Right lobe of liver (tissue), 6 donors: ENCODE measurements around the gene ELMO1. TPM values are rescaled to one million over a fixed set of nuclear protein-coding genes. Genes with fewer than 3 reads are reported as not detected.

ENCODE experiments used
- ATAC-seq, 4 donors: fragments of 200-7000 bp; cut with Tn5 transposase; one replicate each; pipeline ENCODE4 v1.9.1; 2020; ENCODE audit warnings: mild to moderate bottlenecking in 4 of 4, moderate library complexity in 4 of 4
- DNase-seq, 3 donors: peaks; one replicate each; pipeline ENCODE4 v3.0.0-alpha.2; 2020
- H3K27ac ChIP-seq, 3 donors: fragments of 200-600 bp; one replicate each; pipeline ENCODE4 v1.8.0; 2022
- H3K27me3 ChIP-seq, 2 donors: fragments of 200-600 bp; one replicate each; pipeline ENCODE4 v1.8.0; 2022
- H3K36me3 ChIP-seq, 4 donors: fragments of 200-600 bp; sonication (generic) in 1 of 4; one replicate each; pipeline versions ENCODE4 v1.5.1 to v1.8.0; 2017 to 2022; ENCODE audit warnings: control low read depth in 1 of 4
- H3K4me1 ChIP-seq, 4 donors: fragments of 200-600 bp; sonication (generic) in 1 of 4; one replicate each; pipeline versions ENCODE4 v1.5.1 to v1.8.0; 2017 to 2022; ENCODE audit warnings: control low read depth in 1 of 4
- H3K4me3 ChIP-seq, 3 donors: fragments of 200-600 bp; one replicate each; pipeline ENCODE4 v1.8.0; 2022
- H3K9me3 ChIP-seq, 4 donors: fragments of 200-600 bp; sonication (generic) in 1 of 4; one replicate each; pipeline versions ENCODE4 v1.5.1 to v1.8.0; 2017 to 2022; ENCODE audit warnings: control low read depth in 1 of 4
- POLR2A ChIP-seq: fragments of 450-650 bp; IDR thresholded peaks from one replicate; pipeline ENCODE4 v1.6.1; 2017; ENCODE audit warnings: antibody characterized with exemption, mild to moderate bottlenecking
- WGBS: methylation state at CpG from one replicate; pipeline ENCODE4 v1.1.6; 2018; ENCODE audit warnings: low coverage, low lambda C conversion rate; ENCODE audit not compliant: insufficient coverage; ENCODE audit errors: missing lambda C conversion rate; 5-methylcytosine and 5-hydroxymethylcytosine counted together
- intact Hi-C, 2 donors: fragments of 100-400 bp; cut with DNase I; formaldehyde crosslinking; loops; one replicate each; pipeline versions ENCODE4 v1.11.2 to v1.14.1; 2022
- total RNA-seq, 6 experiments: library from RNA; depleted of rRNA in 2 of 6; stranded (reverse); fragments of >200 nt in 2 of 6; fragmentation: NEBNext Ultra II Directional in 3 of 6; extraction: Animal tissue kit (Norgen Biotek cat#: 25700) in 3 of 6; gene quantifications; one replicate each; pipeline versions ENCODE4 v1.1.0 to v1.2.4, GENCODE V29; 2016 to 2023
- TF ChIP-seq, protein P1 (sequence below), 4 donors: fragments of 200-600 bp in 3 of 4; fragments of 450-650 bp in 1 of 4; IDR thresholded peaks; one replicate each; pipeline versions ENCODE4 v1.5.1 to v1.8.0; 2016 to 2022; ENCODE audit warnings: antibody characterized with exemption in 4 of 4, mild to moderate bottlenecking in 2 of 4
- donor health status: DM: no; HTN: yes; CAD: no.
- donor health status: DM: no; HTN: no; CAD: no.
- donor health status: DM: no; HTN: no; CAD: no.
- donor health status: DM: no; HTN: yes; CAD: no.
- donor health status: DM: no; HTN: yes; CAD: no.

Gene ELMO1
- total RNA-seq, 6 experiments from 2014 or later: 18.4 to 55.4 (median 25.1) TPM

DNA sequence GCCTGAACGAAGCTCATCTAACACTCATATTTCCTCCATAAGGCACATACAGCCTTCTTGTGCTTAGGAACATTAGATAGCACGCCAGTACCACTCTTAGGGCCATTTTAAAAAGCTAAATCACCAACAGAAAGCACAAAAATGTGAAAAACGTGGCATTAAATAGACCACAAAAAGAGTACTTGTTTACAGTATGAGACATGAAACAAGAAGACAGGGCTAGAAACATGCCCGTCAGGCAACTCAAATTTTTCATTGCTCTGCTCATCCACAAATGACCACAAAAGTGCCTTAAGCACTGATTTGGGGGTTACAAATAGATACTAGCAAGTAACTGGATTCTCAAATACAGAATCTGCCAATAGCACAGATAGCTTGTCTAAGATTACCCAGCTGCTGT, 67.8 kb downstream of the ELMO1 start:
- no peak overlapping the region for H3K27ac ChIP-seq
- TF ChIP-seq POLR2A: no peak
- TF ChIP-seq, protein P1, sequence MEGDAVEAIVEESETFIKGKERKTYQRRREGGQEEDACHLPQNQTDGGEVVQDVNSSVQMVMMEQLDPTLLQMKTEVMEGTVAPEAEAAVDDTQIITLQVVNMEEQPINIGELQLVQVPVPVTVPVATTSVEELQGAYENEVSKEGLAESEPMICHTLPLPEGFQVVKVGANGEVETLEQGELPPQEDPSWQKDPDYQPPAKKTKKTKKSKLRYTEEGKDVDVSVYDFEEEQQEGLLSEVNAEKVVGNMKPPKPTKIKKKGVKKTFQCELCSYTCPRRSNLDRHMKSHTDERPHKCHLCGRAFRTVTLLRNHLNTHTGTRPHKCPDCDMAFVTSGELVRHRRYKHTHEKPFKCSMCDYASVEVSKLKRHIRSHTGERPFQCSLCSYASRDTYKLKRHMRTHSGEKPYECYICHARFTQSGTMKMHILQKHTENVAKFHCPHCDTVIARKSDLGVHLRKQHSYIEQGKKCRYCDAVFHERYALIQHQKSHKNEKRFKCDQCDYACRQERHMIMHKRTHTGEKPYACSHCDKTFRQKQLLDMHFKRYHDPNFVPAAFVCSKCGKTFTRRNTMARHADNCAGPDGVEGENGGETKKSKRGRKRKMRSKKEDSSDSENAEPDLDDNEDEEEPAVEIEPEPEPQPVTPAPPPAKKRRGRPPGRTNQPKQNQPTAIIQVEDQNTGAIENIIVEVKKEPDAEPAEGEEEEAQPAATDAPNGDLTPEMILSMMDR (IDR thresholded peaks at IDR 0.05): no peak
- H3K36me3 ChIP-seq: no peaks in the 10 kb centered on the region
- H3K27me3 ChIP-seq: no peaks in the 10 kb centered on the region
- DNase-seq: no peak
- ATAC-seq: no peak
- intact Hi-C loops: no loop called here
- no peak overlapping the region for H3K4me3 ChIP-seq
- peaks cover 0 to 4% (median 0%) of the 10 kb centered on the region in 4 donors for H3K4me1 ChIP-seq
- WGBS: 92% methylated on average over 4 of the region's 4 CpGs
- no peaks in the 10 kb centered on the region for H3K9me3 ChIP-seq

DNA sequence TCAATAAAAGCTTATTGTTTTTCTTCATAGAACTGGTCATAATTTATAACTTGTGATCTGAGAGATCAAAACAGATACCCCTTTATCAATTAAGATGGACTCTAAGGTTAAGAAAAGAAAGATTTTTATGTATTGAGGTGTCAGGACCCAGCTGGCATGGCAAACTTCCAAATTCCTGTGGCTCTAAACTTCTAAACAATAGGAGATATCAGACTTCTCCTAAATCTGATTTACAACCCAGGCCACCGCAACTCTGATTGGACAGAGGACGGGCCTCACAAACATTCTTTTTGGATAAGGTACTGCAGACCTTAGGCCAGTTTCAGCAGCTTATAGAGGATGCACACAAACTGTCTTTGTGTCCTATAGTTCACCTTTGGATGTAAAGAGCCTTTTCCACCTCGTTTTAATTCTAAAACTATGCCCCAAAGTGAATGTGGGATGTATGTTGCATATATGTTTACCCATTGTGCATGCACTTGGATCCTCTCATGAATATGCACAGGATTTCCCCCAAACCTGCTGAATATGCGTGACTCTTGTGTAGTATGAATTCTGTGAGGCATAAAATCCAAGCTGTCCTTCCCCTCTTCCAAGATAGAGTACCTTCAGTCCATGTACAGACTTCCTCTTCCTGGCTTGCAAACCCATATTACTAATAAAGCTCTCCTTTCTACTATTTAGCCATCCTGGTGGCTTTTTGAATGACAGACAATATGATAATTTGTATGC, 69.0 kb downstream of the ELMO1 start:
- H3K9me3 ChIP-seq: no peaks in the 10 kb centered on the region
- ATAC-seq (no peak), DNase-seq (no peak)
- 87% methylated on average over 3 of the region's 4 CpGs for WGBS
- intact Hi-C loops: no loop called here
- peaks cover 0 to 4% (median 0%) of the 10 kb centered on the region in 4 donors for H3K4me1 ChIP-seq
- no peak overlapping the region for H3K4me3 ChIP-seq
- no peaks in the 10 kb centered on the region for H3K27me3 ChIP-seq
- TF ChIP-seq POLR2A: no peak
- TF ChIP-seq, protein P1 (IDR thresholded peaks at IDR 0.05): no peak
- H3K36me3 ChIP-seq: no peaks in the 10 kb centered on the region
- no peak overlapping the region for H3K27ac ChIP-seq

DNA sequence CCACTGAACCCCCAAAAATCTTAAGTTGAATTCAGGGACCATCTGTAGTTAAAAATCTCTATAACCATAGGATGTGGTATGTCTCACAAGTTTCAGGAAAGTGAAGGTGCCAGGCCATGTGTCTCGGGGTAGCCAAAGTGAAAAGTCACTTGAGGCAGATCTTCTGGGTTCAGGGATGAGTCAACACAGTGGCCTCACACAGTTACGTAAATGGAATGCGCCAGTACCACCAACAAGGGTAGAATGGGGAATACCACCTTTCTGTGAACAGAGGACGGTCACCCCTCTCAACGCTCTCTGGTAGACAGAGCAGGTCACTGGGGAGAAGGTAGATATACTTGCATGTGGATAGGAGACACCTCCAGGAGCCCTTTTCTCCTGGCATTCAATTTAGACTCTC, 71.4 kb downstream of the ELMO1 start:
- H3K9me3 ChIP-seq: no peaks in the 10 kb centered on the region
- 93% methylated on average over 5 of the region's 5 CpGs for WGBS
- intact Hi-C loops: no loop called here
- H3K27me3 ChIP-seq: no peaks in the 10 kb centered on the region
- H3K4me1 ChIP-seq: peaks cover 0 to 4% (median 0%) of the 10 kb centered on the region in 4 donors
- no peak overlapping the region for H3K27ac ChIP-seq
- TF ChIP-seq, protein P1 (IDR thresholded peaks at IDR 0.05): no peak
- no peak for TF ChIP-seq POLR2A
- H3K4me3 ChIP-seq: no peak overlapping the region
- DNase-seq: no peak
- no peaks in the 10 kb centered on the region for H3K36me3 ChIP-seq
- ATAC-seq: no peak

DNA sequence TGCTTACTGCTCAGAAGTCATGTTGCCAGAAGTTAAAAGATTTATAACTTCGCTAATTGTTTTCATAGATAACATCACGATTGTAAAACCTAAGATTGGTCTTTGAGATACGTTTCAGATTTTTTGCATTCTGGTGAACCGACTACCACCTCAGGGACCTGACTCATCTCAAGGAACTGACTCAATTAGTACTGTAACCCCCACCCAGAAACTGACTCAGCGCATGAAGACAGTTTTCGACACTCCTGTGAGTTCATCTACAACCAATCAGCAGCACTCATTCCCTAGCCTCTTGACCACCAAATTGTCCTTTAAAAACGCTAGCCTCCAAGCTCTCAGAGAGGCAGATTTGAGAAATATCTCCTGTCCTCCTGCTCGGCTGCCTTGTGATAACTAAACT, 72.3 kb downstream of the ELMO1 start:
- no peak overlapping the region for H3K4me3 ChIP-seq
- peaks cover 0 to 4% (median 0%) of the 10 kb centered on the region in 4 donors for H3K4me1 ChIP-seq
- no peak for TF ChIP-seq POLR2A
- TF ChIP-seq, protein P1 (IDR thresholded peaks at IDR 0.05): no peak
- WGBS: 86% methylated on average over 8 of the region's 8 CpGs
- H3K27me3 ChIP-seq: no peaks in the 10 kb centered on the region
- DNase-seq (no peak), ATAC-seq (no peak)
- intact Hi-C loops: no loop called here
- no peaks in the 10 kb centered on the region for H3K9me3 ChIP-seq
- H3K36me3 ChIP-seq: no peaks in the 10 kb centered on the region
- no peak overlapping the region for H3K27ac ChIP-seq
